PFSK-1 (cell line): ENCODE measurements around the gene ALDH2.

Experiments
- FOXP2 ChIP-seq: optimal IDR thresholded peaks from 2 replicates; pipeline ENCODE3; 2011; ENCODE audit warnings: borderline replicate concordance, control low read depth, inconsistent platforms; ENCODE audit not compliant: insufficient read depth; ENCODE audit errors: extremely low read length, extremely low read depth
- POLR2AphosphoS5 ChIP-seq: IDR thresholded peaks from 2 replicates; pipeline ENCODE4 v1.6.1; 2012; ENCODE audit warnings: low read depth, mild to moderate bottlenecking, control low read depth, low read length, moderate library complexity
- SIN3A ChIP-seq: IDR thresholded peaks from 2 replicates; pipeline ENCODE4 v1.6.1; 2012; ENCODE audit warnings: mild to moderate bottlenecking, low read length, moderate library complexity, borderline replicate concordance; ENCODE audit not compliant: insufficient read depth
- TAF1 ChIP-seq: IDR thresholded peaks from 2 replicates; pipeline ENCODE4 v1.6.1; 2012; ENCODE audit warnings: low read length, control low read depth, borderline replicate concordance; ENCODE audit not compliant: insufficient read depth
- TF ChIP-seq, protein P1 (sequence below), 2 experiments: IDR thresholded peaks; 2 replicates each; pipeline versions ENCODE4 v1.6.1 to v1.8.0; 2011 to 2012; ENCODE audit warnings: low read depth in 2 of 2, low read length in 2 of 2, control low read depth in 1 of 2, inconsistent platforms in 1 of 2, mild to moderate bottlenecking in 1 of 2, moderate library complexity in 1 of 2; ENCODE audit not compliant: insufficient read depth in 1 of 2

Gene ALDH2

GRCh38 chr12:111732786-111733185, 33.9 kb upstream of the ALDH2 start:
- TF ChIP-seq POLR2AphosphoS5, result no peak
- TF ChIP-seq FOXP2, result no peak
- no peak for TF ChIP-seq SIN3A
- no peak for TF ChIP-seq TAF1
- TF ChIP-seq, protein P1, sequence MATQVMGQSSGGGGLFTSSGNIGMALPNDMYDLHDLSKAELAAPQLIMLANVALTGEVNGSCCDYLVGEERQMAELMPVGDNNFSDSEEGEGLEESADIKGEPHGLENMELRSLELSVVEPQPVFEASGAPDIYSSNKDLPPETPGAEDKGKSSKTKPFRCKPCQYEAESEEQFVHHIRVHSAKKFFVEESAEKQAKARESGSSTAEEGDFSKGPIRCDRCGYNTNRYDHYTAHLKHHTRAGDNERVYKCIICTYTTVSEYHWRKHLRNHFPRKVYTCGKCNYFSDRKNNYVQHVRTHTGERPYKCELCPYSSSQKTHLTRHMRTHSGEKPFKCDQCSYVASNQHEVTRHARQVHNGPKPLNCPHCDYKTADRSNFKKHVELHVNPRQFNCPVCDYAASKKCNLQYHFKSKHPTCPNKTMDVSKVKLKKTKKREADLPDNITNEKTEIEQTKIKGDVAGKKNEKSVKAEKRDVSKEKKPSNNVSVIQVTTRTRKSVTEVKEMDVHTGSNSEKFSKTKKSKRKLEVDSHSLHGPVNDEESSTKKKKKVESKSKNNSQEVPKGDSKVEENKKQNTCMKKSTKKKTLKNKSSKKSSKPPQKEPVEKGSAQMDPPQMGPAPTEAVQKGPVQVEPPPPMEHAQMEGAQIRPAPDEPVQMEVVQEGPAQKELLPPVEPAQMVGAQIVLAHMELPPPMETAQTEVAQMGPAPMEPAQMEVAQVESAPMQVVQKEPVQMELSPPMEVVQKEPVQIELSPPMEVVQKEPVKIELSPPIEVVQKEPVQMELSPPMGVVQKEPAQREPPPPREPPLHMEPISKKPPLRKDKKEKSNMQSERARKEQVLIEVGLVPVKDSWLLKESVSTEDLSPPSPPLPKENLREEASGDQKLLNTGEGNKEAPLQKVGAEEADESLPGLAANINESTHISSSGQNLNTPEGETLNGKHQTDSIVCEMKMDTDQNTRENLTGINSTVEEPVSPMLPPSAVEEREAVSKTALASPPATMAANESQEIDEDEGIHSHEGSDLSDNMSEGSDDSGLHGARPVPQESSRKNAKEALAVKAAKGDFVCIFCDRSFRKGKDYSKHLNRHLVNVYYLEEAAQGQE (IDR thresholded peaks at IDR 0.05; ENCODE audit: insufficient read depth in 1 of 2, low read depth in 2 of 2, low read length in 2 of 2), result no peak

DNA sequence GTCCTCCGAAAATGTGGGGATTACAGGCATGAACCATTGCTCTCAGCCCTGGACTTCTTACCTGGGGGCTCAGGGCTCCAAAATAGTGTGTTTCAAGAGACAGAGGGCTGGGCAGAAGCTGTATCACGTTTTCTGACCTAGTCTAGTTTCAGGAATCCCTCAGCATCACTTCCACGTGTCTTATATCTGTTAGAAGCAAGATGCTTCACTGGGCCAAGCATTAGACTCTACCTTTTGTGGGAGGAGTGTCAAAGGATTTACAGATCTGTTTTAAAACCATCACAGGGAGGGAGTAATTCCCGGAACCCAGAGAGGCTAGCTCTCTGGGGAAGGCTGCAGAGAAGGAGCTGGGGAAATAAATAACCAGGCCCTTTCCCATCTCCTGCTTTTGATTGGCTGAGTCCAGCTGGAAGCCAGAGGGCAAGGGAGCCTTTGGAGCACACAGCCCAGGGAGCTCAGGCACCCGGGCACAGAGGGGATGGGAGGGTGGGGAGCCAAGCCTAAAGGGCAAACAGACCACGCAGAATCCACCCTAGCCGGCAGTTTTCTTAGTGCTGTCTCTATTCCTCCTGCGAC, 33.3 kb upstream of the ALDH2 start:
- TF ChIP-seq SIN3A (no peak), TAF1 (no peak), POLR2AphosphoS5 (no peak), FOXP2 (no peak)

DNA sequence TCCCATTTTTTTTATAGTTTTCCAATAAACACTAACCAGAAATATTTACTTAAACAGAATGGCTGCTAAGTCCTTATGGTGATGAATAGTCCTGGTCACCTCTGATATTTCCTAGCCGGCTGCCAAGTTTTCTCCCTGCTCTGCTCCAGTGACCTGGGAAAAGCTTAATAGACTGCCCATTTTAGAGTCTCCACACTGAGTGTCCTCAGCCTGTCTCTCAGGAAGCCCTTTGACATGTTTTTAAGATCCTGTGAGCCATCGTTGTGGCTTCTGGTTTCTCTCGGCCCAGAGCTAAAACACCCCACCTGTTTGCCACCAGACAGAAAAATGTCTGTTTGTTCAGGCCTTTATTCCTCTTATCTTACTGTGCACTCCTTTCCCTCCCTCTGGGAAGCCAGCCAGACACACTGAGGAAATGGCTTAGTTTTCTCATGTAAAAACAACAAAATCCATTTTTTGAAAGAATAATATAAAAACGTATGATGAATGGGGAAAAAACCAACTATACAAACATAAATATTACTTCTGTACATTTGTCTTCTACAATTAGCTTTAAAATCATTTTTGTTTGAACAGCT, 25.4 kb upstream of the ALDH2 start:
- TF ChIP-seq, protein P1 (IDR thresholded peaks at IDR 0.05; ENCODE audit: insufficient read depth in 1 of 2, low read depth in 2 of 2, low read length in 2 of 2), result no peak

DNA sequence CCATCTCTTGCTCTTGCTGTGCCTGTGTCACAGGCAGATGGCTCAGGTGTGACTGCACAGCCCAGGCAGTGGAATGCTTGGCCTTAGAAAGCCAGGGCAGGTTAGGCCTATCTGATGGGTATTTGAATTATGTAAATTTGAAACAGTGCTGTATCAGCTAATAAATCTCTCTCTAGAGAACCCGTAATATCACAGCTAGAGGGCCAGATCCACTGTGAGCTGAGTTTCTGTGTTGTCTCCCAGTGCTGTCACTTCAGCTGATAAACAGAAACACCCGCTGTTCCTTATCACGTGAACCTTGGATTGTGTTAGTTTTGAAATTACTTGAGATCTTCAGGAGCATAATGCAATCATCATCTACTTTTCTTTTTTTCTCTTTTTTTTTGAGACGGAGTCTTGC, 21.5 kb upstream of the ALDH2 start:
- no peak for TF ChIP-seq SIN3A
- no peak for TF ChIP-seq POLR2AphosphoS5
- no peak for TF ChIP-seq FOXP2
- TF ChIP-seq, protein P1 (IDR thresholded peaks at IDR 0.05; ENCODE audit: insufficient read depth in 1 of 2, low read depth in 2 of 2, low read length in 2 of 2), result no peak
- no peak for TF ChIP-seq TAF1

DNA sequence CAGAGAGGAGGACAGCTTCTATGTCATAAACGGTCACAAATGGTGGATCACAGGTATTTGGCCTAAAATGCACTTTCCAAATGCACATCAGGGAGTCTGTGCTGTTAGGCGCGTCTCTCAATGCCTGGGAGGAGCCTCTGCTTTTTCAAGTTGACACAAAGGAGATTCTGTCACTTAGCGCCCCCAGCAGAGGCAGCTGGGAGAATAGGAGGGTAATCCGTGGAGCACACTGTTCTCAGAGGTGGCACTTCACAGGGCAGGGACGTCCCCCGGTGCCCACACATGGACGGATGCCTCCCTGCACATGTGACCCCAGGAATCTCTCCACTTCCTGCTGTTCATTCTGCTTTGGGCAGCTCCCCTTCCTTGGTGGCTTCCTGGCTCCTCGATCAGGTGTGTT, 19.4 kb upstream of the ALDH2 start:
- TF ChIP-seq TAF1 (no peak), POLR2AphosphoS5 (no peak), FOXP2 (no peak), SIN3A (no peak)
- TF ChIP-seq, protein P1 (IDR thresholded peaks at IDR 0.05; ENCODE audit: insufficient read depth in 1 of 2, low read depth in 2 of 2, low read length in 2 of 2), result no peak

DNA sequence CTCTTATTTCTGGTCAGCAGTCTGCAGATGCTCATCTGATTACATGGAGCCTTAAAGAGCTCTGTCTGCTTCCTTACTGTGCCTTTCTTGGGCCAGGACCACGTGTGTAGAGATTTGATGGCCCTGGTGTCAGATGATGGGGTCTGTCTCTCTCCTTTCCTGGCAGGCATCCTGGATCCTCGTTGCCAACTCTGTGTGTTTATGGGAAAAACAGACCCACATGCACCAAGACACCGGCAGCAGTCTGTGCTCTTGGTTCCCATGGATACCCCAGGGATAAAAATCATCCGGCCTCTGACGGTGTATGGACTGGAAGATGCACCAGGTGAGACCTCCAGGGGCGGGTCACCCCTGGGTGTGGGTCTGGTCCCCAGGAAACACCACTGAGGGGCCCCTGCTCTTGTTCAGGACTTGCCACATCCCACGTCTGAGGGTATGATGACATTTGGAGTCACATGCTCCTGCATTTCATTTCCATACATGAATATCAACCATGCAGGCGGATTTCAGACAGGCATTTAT, 18.5 kb upstream of the ALDH2 start:
- TF ChIP-seq TAF1 (no peak), SIN3A (no peak), FOXP2 (no peak), POLR2AphosphoS5 (no peak)
- TF ChIP-seq, protein P1 (IDR thresholded peaks at IDR 0.05; ENCODE audit: insufficient read depth in 1 of 2, low read depth in 2 of 2, low read length in 2 of 2), result no peak
